Lower leg skin (tissue), 3 donors: Measurements from ENCODE around the gene JARID2.

Source experiments
- POLR2A ChIP-seq, 2 donors: fragments of 450-650 bp; IDR thresholded peaks; one replicate each; pipeline ENCODE4 v1.6.1; 2016 to 2017; ENCODE audit warnings: antibody characterized with exemption in 2 of 2, mild to moderate bottlenecking in 1 of 2, moderate library complexity in 1 of 2
- TF ChIP-seq, protein P1 (sequence below), 3 donors: fragments of 450-650 bp; IDR thresholded peaks; one replicate each; pipeline ENCODE4 v1.5.1; 2016; ENCODE audit warnings: antibody characterized with exemption in 3 of 3, mild to moderate bottlenecking in 3 of 3, moderate library complexity in 2 of 3

- TF ChIP-seq, protein P1, sequence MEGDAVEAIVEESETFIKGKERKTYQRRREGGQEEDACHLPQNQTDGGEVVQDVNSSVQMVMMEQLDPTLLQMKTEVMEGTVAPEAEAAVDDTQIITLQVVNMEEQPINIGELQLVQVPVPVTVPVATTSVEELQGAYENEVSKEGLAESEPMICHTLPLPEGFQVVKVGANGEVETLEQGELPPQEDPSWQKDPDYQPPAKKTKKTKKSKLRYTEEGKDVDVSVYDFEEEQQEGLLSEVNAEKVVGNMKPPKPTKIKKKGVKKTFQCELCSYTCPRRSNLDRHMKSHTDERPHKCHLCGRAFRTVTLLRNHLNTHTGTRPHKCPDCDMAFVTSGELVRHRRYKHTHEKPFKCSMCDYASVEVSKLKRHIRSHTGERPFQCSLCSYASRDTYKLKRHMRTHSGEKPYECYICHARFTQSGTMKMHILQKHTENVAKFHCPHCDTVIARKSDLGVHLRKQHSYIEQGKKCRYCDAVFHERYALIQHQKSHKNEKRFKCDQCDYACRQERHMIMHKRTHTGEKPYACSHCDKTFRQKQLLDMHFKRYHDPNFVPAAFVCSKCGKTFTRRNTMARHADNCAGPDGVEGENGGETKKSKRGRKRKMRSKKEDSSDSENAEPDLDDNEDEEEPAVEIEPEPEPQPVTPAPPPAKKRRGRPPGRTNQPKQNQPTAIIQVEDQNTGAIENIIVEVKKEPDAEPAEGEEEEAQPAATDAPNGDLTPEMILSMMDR (IDR thresholded peaks at IDR 0.05): no peak
- no peak for TF ChIP-seq POLR2A (IDR thresholded peaks at IDR 0.05)
These were observed 14.4 kb downstream of the JARID2 start for GRCh38 chr6:15260099-15260821.
